Sigmoid colon (tissue), 4 donors: Measurements from ENCODE around the gene WBP2.

ENCODE experiments used
- EP300 ChIP-seq, 4 donors: sonication (generic); formaldehyde crosslinking; IDR thresholded peaks; one replicate each; pipeline ENCODE4 v1.6.1; 2017; ENCODE audit warnings: antibody characterized with exemption in 4 of 4
- POLR2A ChIP-seq, 2 donors: fragments of 450-650 bp; IDR thresholded peaks; one replicate each; pipeline ENCODE4 v1.6.1; 2016; ENCODE audit warnings: antibody characterized with exemption in 2 of 2, mild to moderate bottlenecking in 2 of 2, moderate library complexity in 2 of 2
- POLR2AphosphoS5 ChIP-seq, 4 donors: sonication (generic); formaldehyde crosslinking; IDR thresholded peaks; one replicate each; pipeline ENCODE4 v1.6.1; 2017; ENCODE audit warnings: antibody characterized with exemption in 4 of 4
- TF ChIP-seq, protein P1 (sequence below), 4 experiments: fragments of 450-650 bp in 3 of 4; fragments of 200-600 bp in 1 of 4; IDR thresholded peaks; one replicate each; pipeline ENCODE4 v1.5.1; 2016 to 2019; ENCODE audit warnings: antibody characterized with exemption in 4 of 4, mild to moderate bottlenecking in 3 of 4, moderate library complexity in 2 of 4

GRCh38 chr17:75834928-75835653 is 20.0 kb downstream of the WBP2 start:
- TF ChIP-seq, protein P1, sequence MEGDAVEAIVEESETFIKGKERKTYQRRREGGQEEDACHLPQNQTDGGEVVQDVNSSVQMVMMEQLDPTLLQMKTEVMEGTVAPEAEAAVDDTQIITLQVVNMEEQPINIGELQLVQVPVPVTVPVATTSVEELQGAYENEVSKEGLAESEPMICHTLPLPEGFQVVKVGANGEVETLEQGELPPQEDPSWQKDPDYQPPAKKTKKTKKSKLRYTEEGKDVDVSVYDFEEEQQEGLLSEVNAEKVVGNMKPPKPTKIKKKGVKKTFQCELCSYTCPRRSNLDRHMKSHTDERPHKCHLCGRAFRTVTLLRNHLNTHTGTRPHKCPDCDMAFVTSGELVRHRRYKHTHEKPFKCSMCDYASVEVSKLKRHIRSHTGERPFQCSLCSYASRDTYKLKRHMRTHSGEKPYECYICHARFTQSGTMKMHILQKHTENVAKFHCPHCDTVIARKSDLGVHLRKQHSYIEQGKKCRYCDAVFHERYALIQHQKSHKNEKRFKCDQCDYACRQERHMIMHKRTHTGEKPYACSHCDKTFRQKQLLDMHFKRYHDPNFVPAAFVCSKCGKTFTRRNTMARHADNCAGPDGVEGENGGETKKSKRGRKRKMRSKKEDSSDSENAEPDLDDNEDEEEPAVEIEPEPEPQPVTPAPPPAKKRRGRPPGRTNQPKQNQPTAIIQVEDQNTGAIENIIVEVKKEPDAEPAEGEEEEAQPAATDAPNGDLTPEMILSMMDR (IDR thresholded peaks at IDR 0.05) = no peak
- no peak for TF ChIP-seq POLR2A (IDR thresholded peaks at IDR 0.05)
- no peak for TF ChIP-seq POLR2AphosphoS5 (IDR thresholded peaks at IDR 0.05)
- TF ChIP-seq EP300 (IDR thresholded peaks at IDR 0.05) = no peak
